Hippocampal formation (tissue), 2 donors: ENCODE measurements around the gene BNIP5.

Experiments
- DNase-seq, 2 donors: peaks; one replicate each; lab custom pipeline; 2025; lab: John Stamatoyannopoulos, UW

The BNIP5 gene

GRCh38 chr6:36292170-36292569 is 44.5 kb downstream of the BNIP5 start:
- DNase-seq: no peak

- DNase-seq: no peak
These were observed 45.7 kb downstream of the BNIP5 start for GRCh38 chr6:36290668-36291620.

- no peak for DNase-seq
These were observed 47.3 kb downstream of the BNIP5 start for GRCh38 chr6:36289281-36289878.

- no peak for DNase-seq
These were observed 49.8 kb downstream of the BNIP5 start for GRCh38 chr6:36286858-36287257.

- no peak for DNase-seq
These were observed 50.9 kb downstream of the BNIP5 start for GRCh38 chr6:36285797-36286196.

GRCh38 chr6:36285187-36285671 is 51.5 kb downstream of the BNIP5 start:
- DNase-seq: peak in 1 of 2 donors; percentile 7

GRCh38 chr6:36284359-36284758 is 52.3 kb downstream of the BNIP5 start:
- no peak for DNase-seq

- DNase-seq: no peak
These were observed 53.1 kb downstream of the BNIP5 start for GRCh38 chr6:36283608-36284007.

GRCh38 chr6:36280983-36281382 is 55.7 kb downstream of the BNIP5 start:
- no peak for DNase-seq

GRCh38 chr6:36280467-36280866 is 56.2 kb downstream of the BNIP5 start:
- no peak for DNase-seq

GRCh38 chr6:36277946-36278470 is 58.7 kb downstream of the BNIP5 start:
- DNase-seq: no peak

GRCh38 chr6:36276581-36277536 is 59.8 kb downstream of the BNIP5 start:
- no peak for DNase-seq

GRCh38 chr6:36273802-36274514 is 62.7 kb downstream of the BNIP5 start:
- no peak for DNase-seq

GRCh38 chr6:36273067-36273466 is 63.6 kb downstream of the BNIP5 start:
- DNase-seq: no peak

- no peak for DNase-seq
These were observed 64.5 kb downstream of the BNIP5 start for GRCh38 chr6:36272234-36272633.

- DNase-seq: no peak
These were observed 66.6 kb downstream of the BNIP5 start, which contains the start of gene PNPLA1 for GRCh38 chr6:36269834-36270705. Gene PNPLA1 (plus strand): TSS chr6:36270060. CDS start chr6:36270460, 400 bp downstream.

GRCh38 chr6:36268478-36269275 is 68.0 kb downstream of the BNIP5 start:
- DNase-seq: no peak

- no peak for DNase-seq
These were observed 68.8 kb downstream of the BNIP5 start for GRCh38 chr6:36267731-36268477.
